Endothelial cell of umbilical vein (primary cell): ENCODE results near the gene TNPO2. TPM values are rescaled to one million over a fixed set of nuclear protein-coding genes. Genes with fewer than 3 reads are reported as not detected.

ENCODE experiments used
- BruUV-seq: library from RNA; stranded (reverse); fragments of 400-500 nt; replicated peaks from 2 replicates; lab custom pipeline; 2021; lab: Mats Ljungman, UMichigan
- CTCF ChIA-PET: fragments of 300-600, 350-600 bp; sonication (Branson Sonifier 250); formaldehyde crosslinking; loops from one replicate; lab custom pipeline; 2021; ENCODE audit warnings: antibody characterized with exemption, inconsistent platforms; lab: Charles Lee
- POLR2A ChIA-PET: fragments of 300-600, 350-600 bp; sonication (Branson Sonifier 250); formaldehyde crosslinking; loops from one replicate; lab custom pipeline; 2021; ENCODE audit warnings: antibody characterized with exemption, inconsistent platforms; lab: Charles Lee
- DNase-seq: peaks from one replicate; pipeline ENCODE4 v3.0.0-alpha.2; 2011; ENCODE audit warnings: low read depth, low spot score
- FAIRE-seq: peaks from 2 replicates; lab custom pipeline; 2011; peaks lifted over from hg19 to GRCh38; lab: Jason Lieb, UNC
- H2AFZ ChIP-seq: 2 replicates; pipeline ENCODE4 v1.6.0; 2012; ENCODE audit warnings: low read depth, low read length, control low read depth, inconsistent platforms
- H3K27ac ChIP-seq: 2 replicates; pipeline ENCODE4 v1.5.1; 2011; ENCODE audit warnings: low read depth, mild to moderate bottlenecking, control low read depth, low read length, moderate library complexity; ENCODE audit not compliant: insufficient read depth
- H3K27me3 ChIP-seq, 2 experiments: 2 replicates each; pipeline versions ENCODE4 v1.6.0 to v1.6.1; 2011; ENCODE audit warnings: low read length in 2 of 2, mixed read lengths in 1 of 2; ENCODE audit not compliant: control insufficient read depth in 2 of 2, insufficient read depth in 2 of 2
- H3K36me3 ChIP-seq, 2 experiments: 2 replicates in 1 of 2; 3 replicates in 1 of 2; pipeline ENCODE4 v1.5.1; 2011; ENCODE audit warnings: low read length in 2 of 2, mild to moderate bottlenecking in 1 of 2, moderate library complexity in 1 of 2; ENCODE audit not compliant: control insufficient read depth in 2 of 2, insufficient read depth in 2 of 2; ENCODE audit errors: extremely low read depth in 1 of 2
- H3K4me1 ChIP-seq: 3 replicates; pipeline ENCODE4 v1.5.1; 2011; ENCODE audit warnings: mild to moderate bottlenecking, low read length; ENCODE audit not compliant: control insufficient read depth, insufficient read depth; ENCODE audit errors: extremely low read depth
- H3K4me2 ChIP-seq: 2 replicates; pipeline ENCODE4 v1.6.1; 2011; ENCODE audit warnings: low read length, control low read depth, mixed read lengths; ENCODE audit not compliant: insufficient read depth
- H3K4me3 ChIP-seq, 3 experiments: fragments of 200-600 bp in 1 of 3; sonication (generic), shearing (Covaris generic) in 1 of 3; replicated peaks in 1 of 3; 2 replicates each; pipeline ENCODE4 v1.5.1; 2011 to 2016; ENCODE audit warnings: control low read depth in 3 of 3, low read length in 3 of 3, mild to moderate bottlenecking in 2 of 3, inconsistent platforms in 1 of 3, low read depth in 1 of 3, moderate library complexity in 1 of 3; ENCODE audit not compliant: insufficient read depth in 1 of 3
- H3K79me2 ChIP-seq: 2 replicates; pipeline ENCODE4 v1.6.0; 2012; ENCODE audit warnings: low read length, inconsistent platforms; ENCODE audit not compliant: control insufficient read depth, insufficient read depth
- H3K9ac ChIP-seq: replicated peaks from 2 replicates; pipeline ENCODE3; 2011; ENCODE audit warnings: low read length, control low read depth; ENCODE audit not compliant: insufficient read depth; ENCODE audit errors: extremely low read depth
- H3K9me1 ChIP-seq: replicated peaks from 3 replicates; pipeline ENCODE4 v1.6.0; 2011; ENCODE audit warnings: mild to moderate bottlenecking, low read length; ENCODE audit not compliant: control insufficient read depth, insufficient read depth; ENCODE audit errors: extremely low read depth
- H3K9me3 ChIP-seq: replicated peaks from 2 replicates; pipeline ENCODE4 v1.5.1; 2012; ENCODE audit warnings: low read length, inconsistent platforms; ENCODE audit not compliant: control insufficient read depth, insufficient read depth
- H4K20me1 ChIP-seq: replicated peaks from 2 replicates; pipeline ENCODE3; 2011; ENCODE audit warnings: mild to moderate bottlenecking, low read length; ENCODE audit not compliant: control insufficient read depth, insufficient read depth; ENCODE audit errors: extremely low read depth
- CTCF ChIP-seq, 2 donors: IDR thresholded peaks; 1 replicate in 1 of 2; 2 replicates in 1 of 2; pipeline ENCODE4 v1.5.1; 2011; ENCODE audit warnings: low read length in 2 of 2, mild to moderate bottlenecking in 2 of 2, moderate library complexity in 2 of 2, control low read depth in 1 of 2, inconsistent platforms in 1 of 2, low read depth in 1 of 2; ENCODE audit not compliant: insufficient read depth in 1 of 2; ENCODE audit errors: extremely low read depth in 1 of 2
- EZH2 ChIP-seq: IDR thresholded peaks from 2 replicates; pipeline ENCODE4 v1.6.1; 2012; ENCODE audit warnings: borderline replicate concordance, low read depth, mild to moderate bottlenecking, moderate library complexity, low read length, inconsistent platforms; ENCODE audit not compliant: severe bottlenecking
- FOS ChIP-seq: IDR thresholded peaks from 2 replicates; pipeline ENCODE4 v1.6.1; 2011; ENCODE audit warnings: mild to moderate bottlenecking, low read length, moderate library complexity, borderline replicate concordance; ENCODE audit not compliant: insufficient read depth
- GATA2 ChIP-seq: IDR thresholded peaks from 2 replicates; pipeline ENCODE4 v1.7.0; 2011; ENCODE audit warnings: low read depth, mild to moderate bottlenecking, moderate library complexity, mixed read lengths, low read length; ENCODE audit not compliant: insufficient read length, insufficient read depth
- JUN ChIP-seq: IDR thresholded peaks from 2 replicates; pipeline ENCODE4 v1.6.1; 2011; ENCODE audit warnings: borderline replicate concordance, low read depth; ENCODE audit not compliant: insufficient read length, insufficient read depth
- MAX ChIP-seq: IDR thresholded peaks from 2 replicates; pipeline ENCODE4 v1.6.1; 2011; ENCODE audit not compliant: insufficient read depth, insufficient read length
- POLR2A ChIP-seq: IDR thresholded peaks from 2 replicates; pipeline ENCODE4 v1.6.1; 2012; ENCODE audit warnings: low read depth, mild to moderate bottlenecking, control low read depth, low read length
- POLR2AphosphoS5 ChIP-seq: IDR thresholded peaks from 2 replicates; pipeline ENCODE4 v1.6.1; 2012; ENCODE audit warnings: low read depth, mild to moderate bottlenecking, control low read depth, low read length, moderate library complexity; ENCODE audit not compliant: insufficient read depth
- dilution Hi-C: fragments of 300-500 bp; cut with MboI; formaldehyde crosslinking; loops from one replicate; pipeline ENCODE4 v1.15.0; 2019; ENCODE audit warnings: low sequenced_read_pairs; ENCODE audit not compliant: extremely low pct_ligation_motif_present
- intact Hi-C: fragments of 100-400 bp; cut with micrococcal nuclease; formaldehyde crosslinking; loops from one replicate; pipeline ENCODE4 v1.10.0; 2022
- polyA plus RNA-seq, 4 experiments: library from polyadenylated mRNA; depleted of rRNA in 3 of 4; stranded (reverse) in 3 of 4; unstranded in 1 of 4; fragments of >200 nt; gene quantifications; 2 replicates each; pipeline versions ENCODE4 v1.2.1 to v1.2.3, GENCODE V29; 2011 to 2012; ENCODE audit warnings: missing spikeins in 1 of 4
- total RNA-seq: library from RNA; stranded (reverse); gene quantifications from 2 replicates; pipeline ENCODE4 v1.2.3, GENCODE V29; 2021

Gene TNPO2
- total and polyA plus RNA-seq, 2 donors (not counting 3 experiments of a cell fraction or from before 2014, with no cell fraction given): 94.5 to 98.8 TPM

GRCh38 chr19:12656899-12657571 is 66.7 kb downstream of the TNPO2 start:
- Histone ChIP-seq H3K4me1 (no peaks in the 10 kb centered on the region), H3K36me3 (peaks cover 0 to 1% of the 10 kb centered on the region in 2 experiments), H3K27me3 (no peaks in the 10 kb centered on the region), H3K9me1 (no peaks in the 10 kb centered on the region), H3K9me3 (no peaks in the 10 kb centered on the region), H3K27ac (no peak overlapping the region), H4K20me1 (no peaks in the 10 kb centered on the region), H3K4me3 (no peak overlapping the region), H2AFZ (no peak overlapping the region), H3K79me2 (no peaks in the 10 kb centered on the region), H3K4me2 (no peak overlapping the region), H3K9ac (no peak overlapping the region)
- DNase-seq (no peak), FAIRE-seq (no peak)
- no TSS peak for BruUV-seq
- TF ChIP-seq CTCF (IDR thresholded peaks at IDR 0.05; ENCODE audit: extremely low read depth in 1 of 2, insufficient read depth in 1 of 2, low read depth in 1 of 2, low read length in 2 of 2) (peak in 1 of 2 donors; percentile 4), EZH2 (no peak)
- intact Hi-C loops: no loop called here
- POLR2A ChIA-PET: interaction anchor here (0.5 kb wide), 1 partner anchor 22 kb away, joined by 4 read pairs; no protein-coding TSS in a partner anchor
- dilution Hi-C loops: no loop called here
- CTCF ChIA-PET: interaction anchor here (2.1 kb wide), 1 partner anchor 17 kb away, joined by 8 read pairs; no protein-coding TSS in a partner anchor

GRCh38 chr19:12655546-12655945 is 68.2 kb downstream of the TNPO2 start:
- CTCF ChIA-PET: interaction anchor here (1.3 kb wide), 1 partner anchor 15 kb away, joined by 6 read pairs; no protein-coding TSS in a partner anchor
- intact Hi-C loops (no loop called here), dilution Hi-C loops (no loop called here)
- DNase-seq (no peak), FAIRE-seq (no peak)
- Histone ChIP-seq H3K79me2 (no peaks in the 10 kb centered on the region), H3K4me1 (no peaks in the 10 kb centered on the region), H3K4me2 (no peak overlapping the region), H3K9me1 (no peaks in the 10 kb centered on the region), H3K36me3 (peaks cover 0 to 1% of the 10 kb centered on the region in 2 experiments), H3K27me3 (no peaks in the 10 kb centered on the region), H3K27ac (no peak overlapping the region), H3K4me3 (no peak overlapping the region), H4K20me1 (no peaks in the 10 kb centered on the region), H3K9ac (no peak overlapping the region), H2AFZ (no peak overlapping the region), H3K9me3 (no peaks in the 10 kb centered on the region)
- BruUV-seq: TSS peak; percentile 7
- POLR2A ChIA-PET: no interaction called here
- no peak for TF ChIP-seq POLR2AphosphoS5
- no peak for TF ChIP-seq GATA2
- no peak for TF ChIP-seq JUN
- TF ChIP-seq EZH2: no peak
- no peak for TF ChIP-seq POLR2A
- TF ChIP-seq FOS: no peak
- TF ChIP-seq MAX: no peak
- no peak for TF ChIP-seq CTCF (IDR thresholded peaks at IDR 0.05; ENCODE audit: extremely low read depth in 1 of 2, insufficient read depth in 1 of 2, low read depth in 1 of 2, low read length in 2 of 2)
